CD4-positive, alpha-beta T cell treated with Interleukin-4 for 4 hours (primary cell): ENCODE results near the gene TH.

Source experiments
- DNase-seq: peaks from one replicate; pipeline ENCODE4 v3.0.0-alpha.2; 2020

The TH gene

GRCh38 chr11:2176389-2176900 lies 4.8 kb upstream of the TH start:
- no peak for DNase-seq

DNA sequence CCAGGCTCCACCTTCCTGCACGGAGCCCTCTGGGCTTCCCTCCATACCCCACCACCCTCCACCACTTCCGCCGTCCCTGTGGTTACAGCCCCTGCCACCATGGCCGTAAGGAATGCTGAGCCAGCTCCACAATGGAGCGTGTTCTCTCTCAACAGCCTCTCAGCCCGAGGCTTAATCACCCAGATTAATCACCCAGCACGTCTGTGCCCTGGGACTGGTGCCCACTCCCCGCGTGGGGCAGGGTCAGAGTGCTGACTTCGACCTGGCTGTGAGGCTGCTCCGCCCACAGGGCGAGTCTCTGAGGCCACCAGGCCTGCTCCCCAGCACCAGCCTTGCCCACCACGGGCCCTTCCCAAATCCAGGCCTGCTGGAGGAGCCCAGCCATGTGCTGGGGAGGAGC lies 4.0 kb upstream of the TH start:
- no peak for DNase-seq

GRCh38 chr11:2174361-2174760 lies 2.7 kb upstream of the TH start:
- no peak for DNase-seq

DNA sequence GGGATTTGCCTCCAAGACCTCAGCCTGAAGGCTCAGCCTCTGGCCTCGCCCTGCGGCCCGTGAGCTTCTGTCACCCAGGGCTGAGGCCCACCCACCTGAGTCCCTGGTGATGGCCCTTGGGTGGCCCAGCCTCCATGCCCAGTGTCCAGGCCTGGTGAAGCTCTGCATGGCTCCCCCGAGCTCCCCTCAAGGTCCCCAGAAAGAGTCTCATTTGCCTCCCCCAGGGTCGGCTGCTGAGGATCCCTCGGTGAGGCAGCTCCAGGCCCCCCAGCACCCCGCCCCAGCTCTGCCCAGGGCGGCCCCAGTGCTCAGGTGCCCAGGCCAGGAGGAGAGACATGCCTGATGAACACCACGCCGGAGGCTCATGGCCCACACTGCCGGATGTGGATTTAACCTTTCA lies 2.1 kb upstream of the TH start:
- DNase-seq = no peak

GRCh38 chr11:2173150-2173693 lies 1.6 kb upstream of the TH start:
- DNase-seq = no peak

DNA sequence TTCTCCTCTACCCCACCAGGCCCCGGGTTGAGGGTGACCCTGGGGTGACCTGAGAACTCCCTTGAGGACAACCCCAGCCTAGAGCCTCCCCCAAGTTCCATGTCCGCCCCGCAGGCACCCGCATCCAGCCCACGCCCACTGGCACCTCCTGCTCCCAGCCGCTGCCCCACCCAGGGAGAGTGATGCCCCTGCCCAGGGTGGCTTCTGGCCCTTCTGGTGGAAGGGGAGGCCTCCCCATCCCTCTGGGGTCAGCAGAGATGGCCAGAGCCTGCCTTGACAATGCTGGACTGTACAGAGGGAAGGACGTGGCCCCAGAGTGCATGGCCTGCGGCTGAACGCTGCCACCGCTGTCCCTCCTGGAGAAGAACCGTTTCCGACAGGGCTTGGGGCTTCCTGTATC lies 1.1 kb upstream of the TH start:
- DNase-seq = no peak

DNA sequence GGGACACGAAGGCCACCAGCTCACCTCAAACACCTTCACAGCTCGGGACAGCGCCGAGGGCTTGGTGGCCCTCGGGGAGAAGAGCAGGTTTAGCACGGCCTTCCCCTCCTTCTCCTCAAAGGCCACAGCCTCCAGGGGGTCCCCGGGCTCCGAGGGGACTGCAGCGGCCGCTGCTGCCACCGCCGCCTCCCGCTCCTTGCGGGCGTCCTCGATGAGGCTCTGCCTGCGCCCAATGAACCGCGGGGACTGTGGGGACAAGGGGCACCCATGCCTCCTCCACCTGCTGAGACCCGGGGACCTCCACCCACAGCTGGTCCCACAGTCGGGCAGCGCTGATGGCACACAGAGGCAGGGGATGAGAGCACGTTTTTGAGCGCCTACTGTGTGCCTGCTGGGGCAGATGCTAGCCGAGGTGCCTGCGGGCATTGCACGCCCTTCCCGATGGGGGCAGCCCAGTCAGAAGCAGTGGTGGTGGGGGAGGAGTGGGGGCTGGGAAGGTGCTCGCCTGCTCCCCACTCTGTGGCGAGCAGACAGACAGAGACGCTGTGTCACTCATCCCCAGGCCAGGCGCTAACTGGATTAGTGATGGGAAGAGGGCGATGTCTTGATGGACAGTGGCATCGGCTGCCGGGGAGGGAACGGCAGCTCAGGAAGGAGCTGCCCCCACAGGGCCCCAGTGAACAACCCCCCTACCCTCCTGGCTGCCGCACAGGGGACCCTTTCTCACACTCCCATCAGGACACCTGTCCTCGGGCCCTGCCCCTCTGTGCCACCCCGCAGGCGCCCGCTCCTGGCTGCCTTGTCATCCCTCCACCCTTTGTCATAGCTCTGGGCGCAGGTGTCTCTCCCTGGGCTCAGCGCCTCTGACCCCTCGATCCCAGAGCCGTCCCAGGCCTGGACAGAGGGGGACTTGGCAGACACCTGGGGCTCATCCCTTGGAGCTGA lies 1.7 kb downstream of the TH start:
- no peak for DNase-seq

- no peak for DNase-seq
Measured at GRCh38 chr11:2169005-2169378, 2.6 kb downstream of the TH start.

DNA sequence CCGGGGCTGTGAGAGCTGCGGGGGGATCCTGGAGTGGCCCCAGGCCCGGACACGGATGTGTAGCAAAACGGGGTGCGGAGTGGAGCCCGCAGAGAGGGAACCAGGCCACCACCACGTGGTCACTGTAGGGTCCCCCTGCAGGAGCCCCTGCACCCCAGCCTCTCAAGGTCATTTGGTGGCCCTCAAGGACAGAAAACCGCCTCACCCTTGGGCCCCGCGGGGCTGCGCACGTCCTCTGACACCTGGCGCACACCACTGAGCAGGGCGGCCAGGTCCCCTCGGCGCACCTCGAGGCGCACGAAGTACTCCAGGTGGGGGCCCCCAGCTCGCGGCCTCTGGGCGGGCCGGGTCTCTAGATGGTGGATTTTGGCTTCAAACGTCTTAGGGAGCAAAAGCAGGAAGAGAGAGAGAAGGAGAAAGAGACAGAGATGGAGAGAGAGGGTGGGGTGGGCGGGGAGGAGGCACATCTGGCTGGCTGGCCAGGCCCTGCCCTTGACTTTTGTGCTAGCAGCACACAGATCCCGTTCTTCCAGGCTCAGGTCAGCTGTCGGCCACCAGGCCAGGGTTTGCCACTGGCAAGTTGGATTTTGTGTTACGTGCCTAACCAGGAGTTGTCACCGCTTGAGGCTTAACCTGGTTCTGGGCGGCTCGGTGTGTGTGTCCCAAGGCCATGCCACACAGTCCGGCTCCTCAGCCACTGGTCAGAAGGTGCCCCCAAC lies 3.2 kb downstream of the TH start:
- no peak for DNase-seq

- no peak for DNase-seq
Measured at GRCh38 chr11:2167141-2168045, 4.2 kb downstream of the TH start.

- DNase-seq = no peak
Measured at GRCh38 chr11:2166091-2166851, 5.3 kb downstream of the TH start.

- no peak for DNase-seq
Measured at GRCh38 chr11:2165571-2165970, 6.0 kb downstream of the TH start.

- DNase-seq = no peak
Measured at GRCh38 chr11:2164861-2165555, 6.6 kb downstream of the TH start.

- no peak for DNase-seq
Measured at GRCh38 chr11:2164081-2164480, 7.5 kb downstream of the TH start.

DNA sequence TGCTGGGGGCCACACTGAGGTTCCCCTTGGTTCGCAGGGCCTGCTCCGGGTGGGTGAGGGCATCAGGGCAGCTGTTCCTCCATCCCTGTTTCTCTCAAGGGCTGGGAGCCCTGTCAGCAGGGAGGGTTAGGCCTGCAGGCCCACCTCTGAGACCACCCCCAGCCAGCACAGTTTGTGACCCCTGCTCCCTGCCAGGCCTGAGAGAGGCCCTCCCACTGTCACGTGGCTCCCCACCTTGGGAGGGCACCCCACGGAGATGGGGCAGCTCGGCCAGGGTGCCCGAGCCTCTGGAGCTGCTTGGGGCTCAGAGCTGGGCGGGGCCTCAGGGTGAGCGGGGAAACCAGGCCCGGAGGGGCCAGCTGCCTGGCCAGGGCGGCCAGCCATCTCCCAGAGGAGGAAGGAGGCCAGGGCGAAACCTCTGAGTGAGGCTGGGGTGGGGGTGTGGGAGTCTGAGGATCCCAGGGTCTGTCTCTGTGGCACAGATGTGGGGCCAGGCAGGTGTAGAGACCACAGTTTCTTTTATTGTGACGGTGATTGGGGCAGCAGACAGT lies 8.1 kb downstream of the TH start:
- no peak for DNase-seq

DNA sequence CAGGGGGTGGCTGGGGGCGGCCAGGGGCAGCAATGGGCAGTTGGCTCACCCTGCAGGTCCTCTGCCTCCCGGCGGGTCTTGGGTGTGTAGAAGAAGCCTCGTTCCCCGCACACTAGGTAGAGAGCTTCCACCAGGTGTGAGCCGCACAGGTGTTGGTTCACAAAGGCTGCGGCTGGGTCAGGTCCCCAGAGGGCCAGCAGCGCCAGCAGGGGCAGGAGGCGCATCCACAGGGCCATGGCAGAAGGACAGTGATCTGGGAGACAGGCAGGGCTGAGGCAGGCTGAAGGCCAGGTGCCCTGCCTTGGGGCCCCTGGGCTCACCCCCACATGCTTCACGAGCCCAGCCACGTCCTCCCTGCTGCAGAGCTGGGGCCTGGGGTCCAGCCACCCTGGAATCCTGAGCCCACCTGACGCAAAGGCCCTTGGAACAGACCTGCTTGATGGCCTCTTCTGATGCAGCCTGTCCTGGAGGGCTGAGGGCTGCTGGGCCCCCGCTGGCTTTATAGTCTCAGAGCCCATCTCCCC lies 10.8 kb downstream of the TH start, which contains the start of gene INS:
Gene INS, minus strand, starts transcription at position 474 of the 524 bp plus-strand sequence. Its CDS starts 238 bp downstream, at position 236.
- no peak for DNase-seq

- DNase-seq = no peak
Measured at GRCh38 chr11:2159536-2160413, 11.8 kb downstream of the TH start.

DNA sequence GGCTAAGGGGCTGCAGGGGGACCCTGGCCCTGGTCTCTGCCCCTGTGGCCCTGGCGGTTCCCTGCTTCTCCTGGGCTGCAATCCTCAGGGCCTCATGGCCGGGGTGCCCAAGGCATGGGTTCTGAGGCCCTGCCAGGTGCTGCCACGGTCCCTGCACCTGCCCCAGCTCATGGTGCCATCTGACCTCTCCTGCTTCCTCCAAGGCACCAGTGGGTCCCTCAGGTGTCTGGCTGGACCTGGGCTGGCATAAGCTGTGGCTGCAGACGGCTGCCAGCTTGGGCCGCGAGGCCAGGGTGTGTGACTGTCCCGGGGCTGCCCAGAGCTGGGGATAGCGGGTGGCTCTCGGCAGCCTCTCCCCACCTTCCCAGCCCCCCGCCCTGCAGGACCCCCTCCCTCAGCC lies 12.6 kb downstream of the TH start:
- DNase-seq = no peak

GRCh38 chr11:2158296-2158737 lies 13.3 kb downstream of the TH start:
- DNase-seq = no peak
